Neuronal stem cell (in vitro differentiated cells): ENCODE measurements around the gene PROSER2.

Experiments
- DNase-seq: peaks from one replicate; pipeline ENCODE4 v3.0.0-alpha.2; 2013; ENCODE audit warnings: low spot score
- H2AFZ ChIP-seq: one replicate; pipeline ENCODE4 v1.6.1; 2013; ENCODE audit warnings: mild to moderate bottlenecking, low read length, inconsistent platforms
- H2AK5ac ChIP-seq: 2 replicates; pipeline ENCODE4 v1.6.1; 2013; ENCODE audit warnings: low read depth, mild to moderate bottlenecking, inconsistent platforms, low read length, moderate library complexity, mixed read lengths
- H2BK120ac ChIP-seq: 2 replicates; pipeline ENCODE4 v1.6.1; 2013; ENCODE audit warnings: low read depth, mild to moderate bottlenecking, inconsistent platforms, low read length, moderate library complexity, mixed read lengths
- H2BK12ac ChIP-seq: one replicate; pipeline ENCODE4 v1.6.1; 2013; ENCODE audit warnings: low read length, inconsistent platforms
- H2BK15ac ChIP-seq: 2 replicates; pipeline ENCODE4 v1.6.1; 2013; ENCODE audit warnings: mild to moderate bottlenecking, low read length, inconsistent platforms, mixed read lengths
- H2BK5ac ChIP-seq: one replicate; pipeline ENCODE4 v1.6.1; 2013; ENCODE audit warnings: inconsistent platforms, mild to moderate bottlenecking, low read length, moderate library complexity
- H3K14ac ChIP-seq: one replicate; pipeline ENCODE4 v1.6.1; 2013; ENCODE audit warnings: low read length, inconsistent platforms
- H3K18ac ChIP-seq: 2 replicates; pipeline ENCODE4 v1.6.1; 2013; ENCODE audit warnings: low read length, inconsistent platforms
- H3K23ac ChIP-seq: 2 replicates; pipeline ENCODE4 v1.6.1; 2013; ENCODE audit warnings: low read depth, mild to moderate bottlenecking, mixed read lengths, low read length, inconsistent platforms; ENCODE audit not compliant: poor library complexity
- H3K27ac ChIP-seq: replicated peaks from 3 replicates; pipeline ENCODE4 v1.5.1; 2013; ENCODE audit warnings: low read length, inconsistent platforms
- H3K27me3 ChIP-seq, 3 experiments: 2 replicates each; pipeline ENCODE4 v1.6.1; 2013; ENCODE audit warnings: low read length in 3 of 3, mild to moderate bottlenecking in 2 of 3, inconsistent platforms in 1 of 3, low read depth in 1 of 3, mixed read lengths in 1 of 3, moderate library complexity in 1 of 3; ENCODE audit not compliant: control insufficient read depth in 3 of 3, insufficient read depth in 3 of 3
- H3K36me3 ChIP-seq, 2 donors: replicated peaks in 1 of 2; 2 replicates each; pipeline ENCODE4 v1.6.1; 2013; ENCODE audit warnings: low read length in 2 of 2; ENCODE audit not compliant: control insufficient read depth in 2 of 2, insufficient read depth in 2 of 2
- H3K4ac ChIP-seq: 2 replicates; pipeline ENCODE4 v1.6.1; 2013; ENCODE audit warnings: inconsistent platforms, mild to moderate bottlenecking, low read length, moderate library complexity
- H3K4me1 ChIP-seq, 2 donors: 1 replicate in 1 of 2; 2 replicates in 1 of 2; pipeline ENCODE4 v1.6.1; 2013; ENCODE audit warnings: low read length in 2 of 2, low read depth in 1 of 2; ENCODE audit not compliant: control insufficient read depth in 2 of 2, insufficient read depth in 1 of 2
- H3K4me2 ChIP-seq: one replicate; pipeline ENCODE4 v1.6.1; 2013; ENCODE audit warnings: mild to moderate bottlenecking, low read length, inconsistent platforms; ENCODE audit not compliant: insufficient read depth, poor library complexity, severe bottlenecking
- H3K4me3 ChIP-seq, 2 donors: 2 replicates each; pipeline ENCODE4 v1.5.1; 2013; ENCODE audit warnings: low read length in 2 of 2, mild to moderate bottlenecking in 2 of 2, inconsistent platforms in 1 of 2, moderate library complexity in 1 of 2
- H3K79me1 ChIP-seq: one replicate; pipeline ENCODE4 v1.6.1; 2013; ENCODE audit warnings: low read depth, mild to moderate bottlenecking, inconsistent platforms, low read length, moderate library complexity
- H3K9ac ChIP-seq: one replicate; pipeline ENCODE4 v1.6.1; 2013; ENCODE audit warnings: mild to moderate bottlenecking, low read depth, low read length, inconsistent platforms; ENCODE audit not compliant: poor library complexity
- H3K9me3 ChIP-seq, 2 donors: replicated peaks in 1 of 2; 2 replicates each; pipeline versions ENCODE3 to v1.6.1; 2013; ENCODE audit warnings: low read length in 2 of 2, mild to moderate bottlenecking in 2 of 2, inconsistent platforms in 1 of 2, low read depth in 1 of 2, mixed read lengths in 1 of 2, moderate library complexity in 1 of 2; ENCODE audit not compliant: control insufficient read depth in 2 of 2, insufficient read depth in 1 of 2
- H4K8ac ChIP-seq: one replicate; pipeline ENCODE4 v1.6.1; 2013; ENCODE audit warnings: low read depth, mild to moderate bottlenecking, inconsistent platforms, low read length, moderate library complexity
- H4K91ac ChIP-seq: one replicate; pipeline ENCODE4 v1.6.1; 2013; ENCODE audit warnings: low read length, low read depth, mild to moderate bottlenecking, inconsistent platforms; ENCODE audit not compliant: poor library complexity
- WGBS, 2 donors: extraction: QIAGEN DNeasy Blood & Tissue Kit; methylation state at CpG; one replicate each; pipeline ENCODE4 v1.1.7; 2013; ENCODE audit warnings: missing lambda C conversion rate in 2 of 2, mixed read lengths in 1 of 2; ENCODE audit not compliant: insufficient read length in 2 of 2, insufficient replicate concordance in 1 of 2; ENCODE audit errors: extremely low coverage in 2 of 2; 5-methylcytosine and 5-hydroxymethylcytosine counted together

Gene PROSER2

DNA sequence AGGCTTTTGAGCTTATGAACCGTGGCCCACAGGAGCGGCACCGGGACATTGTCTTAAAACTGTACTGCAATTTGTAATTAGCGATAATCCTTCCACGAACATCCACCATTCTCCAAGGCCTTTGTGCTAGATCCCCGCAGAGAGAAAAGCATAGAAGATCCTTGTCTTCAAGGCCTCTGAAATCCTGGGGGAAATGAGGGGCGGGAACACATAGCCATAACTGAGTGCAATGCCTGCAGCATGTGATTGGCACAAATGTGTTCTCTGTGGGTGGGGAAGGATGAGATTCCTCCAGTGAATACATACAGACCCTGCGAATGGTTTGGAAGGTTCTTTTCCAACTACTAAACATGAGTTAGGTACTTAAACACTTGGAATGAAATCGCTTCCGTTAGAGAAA is 25.9 kb upstream of the PROSER2 start:
- Histone ChIP-seq H3K9ac (no peak overlapping the region), H4K91ac (no peak overlapping the region), H2BK15ac (no peak overlapping the region), H3K79me1 (no peaks in the 10 kb centered on the region), H3K27me3 (peaks cover 0 to 3% (median 0%) of the 10 kb centered on the region in 3 experiments), H3K9me3 (peaks cover 0 to 9% of the 10 kb centered on the region in 2 donors), H2BK120ac (no peak overlapping the region), H2BK5ac (no peak overlapping the region), H3K4me3 (no peak overlapping the region), H2AK5ac (no peak overlapping the region), H3K4me1 (peaks cover 0 to 6% of the 10 kb centered on the region in 2 donors), H2AFZ (no peak overlapping the region), H3K23ac (no peak overlapping the region), H3K14ac (no peak overlapping the region), H4K8ac (no peak overlapping the region), H3K36me3 (no peaks in the 10 kb centered on the region), H2BK12ac (no peak overlapping the region), H3K4me2 (no peak overlapping the region), H3K27ac (no peak overlapping the region), H3K4ac (no peak overlapping the region), H3K18ac (no peak overlapping the region)
- WGBS, 2 donors, result no CpG with 5 or more reads among the region's 10 CpGs
- DNase-seq, result no peak

- Histone ChIP-seq H3K4ac (no peak overlapping the region), H3K9ac (no peak overlapping the region), H4K8ac (no peak overlapping the region), H3K79me1 (no peaks in the 10 kb centered on the region), H3K4me3 (no peak overlapping the region), H2AK5ac (no peak overlapping the region), H2BK5ac (no peak overlapping the region), H3K4me2 (no peak overlapping the region), H2AFZ (no peak overlapping the region), H2BK15ac (no peak overlapping the region), H3K9me3 (peaks cover 0 to 9% of the 10 kb centered on the region in 2 donors), H4K91ac (no peak overlapping the region), H2BK12ac (no peak overlapping the region), H3K36me3 (no peaks in the 10 kb centered on the region), H3K23ac (no peak overlapping the region), H3K27ac (no peak overlapping the region), H3K18ac (no peak overlapping the region), H3K14ac (no peak overlapping the region), H3K4me1 (peaks cover 0 to 6% of the 10 kb centered on the region in 2 donors), H2BK120ac (no peak overlapping the region), H3K27me3 (peaks cover 0 to 3% (median 0%) of the 10 kb centered on the region in 3 experiments)
- no peak for DNase-seq
- no CpG with 5 or more reads among the region's 12 CpGs for WGBS, 2 donors
Observed at GRCh38 chr10:11797847-11798633, 25.1 kb upstream of the PROSER2 start.

GRCh38 chr10:11798845-11799735 is 24.1 kb upstream of the PROSER2 start:
- Histone ChIP-seq H3K4me1 (peaks cover 0 to 6% of the 10 kb centered on the region in 2 donors), H3K27me3 (peaks cover 0 to 3% (median 0%) of the 10 kb centered on the region in 3 experiments), H3K79me1 (no peaks in the 10 kb centered on the region), H3K4ac (no peak overlapping the region), H3K4me2 (no peak overlapping the region), H4K8ac (no peak overlapping the region), H3K4me3 (peak overlapping the region in 1 of 2 donors; percentile 20), H3K36me3 (no peaks in the 10 kb centered on the region), H2AFZ (peak overlapping the region; percentile 81), H2BK15ac (no peak overlapping the region), H3K18ac (no peak overlapping the region), H3K9me3 (peaks cover 0 to 5% of the 10 kb centered on the region in 2 donors), H3K27ac (no peak overlapping the region), H2BK12ac (no peak overlapping the region), H2AK5ac (no peak overlapping the region), H3K14ac (no peak overlapping the region), H3K23ac (no peak overlapping the region), H2BK5ac (no peak overlapping the region), H2BK120ac (no peak overlapping the region), H4K91ac (no peak overlapping the region), H3K9ac (no peak overlapping the region)
- DNase-seq, result no peak
- no CpG with 5 or more reads among the region's 18 CpGs for WGBS, 2 donors

GRCh38 chr10:11799736-11800080 is 23.4 kb upstream of the PROSER2 start:
- DNase-seq, result no peak
- Histone ChIP-seq H4K91ac (no peak overlapping the region), H2AK5ac (no peak overlapping the region), H3K18ac (peak overlapping the region; percentile 60), H2BK12ac (no peak overlapping the region), H3K79me1 (no peaks in the 10 kb centered on the region), H2BK120ac (no peak overlapping the region), H3K27me3 (peaks cover 0 to 3% (median 0%) of the 10 kb centered on the region in 3 experiments), H3K9ac (no peak overlapping the region), H3K4ac (no peak overlapping the region), H2BK15ac (no peak overlapping the region), H3K4me3 (peak overlapping the region in 1 of 2 donors; percentile 20), H4K8ac (no peak overlapping the region), H2BK5ac (no peak overlapping the region), H3K14ac (no peak overlapping the region), H3K4me1 (peaks cover 0 to 6% of the 10 kb centered on the region in 2 donors), H3K23ac (no peak overlapping the region), H2AFZ (no peak overlapping the region), H3K36me3 (no peaks in the 10 kb centered on the region), H3K9me3 (peaks cover 0 to 6% of the 10 kb centered on the region in 2 donors), H3K4me2 (no peak overlapping the region), H3K27ac (peak overlapping the region; percentile 30)
- WGBS, 2 donors, result no CpG with 5 or more reads among the region's 9 CpGs
